ENCODE results near the gene AP1S3.

DNA sequence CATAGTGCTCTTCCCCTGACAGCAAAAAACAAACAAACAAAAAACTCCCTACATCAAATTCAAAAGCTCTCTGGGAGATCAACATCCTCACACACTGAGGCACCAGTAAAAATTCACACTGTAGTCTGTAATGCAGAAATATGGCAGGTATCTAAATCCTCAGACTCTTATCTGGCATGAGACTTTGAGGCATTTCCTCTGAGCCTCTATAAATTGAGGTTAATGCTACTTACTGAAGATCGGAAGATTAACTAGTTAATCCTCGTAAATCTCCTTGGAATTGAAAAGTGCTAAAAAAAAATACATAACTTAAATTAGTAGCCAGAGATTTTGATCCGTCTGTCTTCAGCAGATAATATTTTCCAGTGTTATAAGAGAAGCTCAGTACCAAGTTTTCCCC lies 65.0 kb downstream of the AP1S3 start:
- TF ChIP-seq PBX3 (IDR thresholded peaks at IDR 0.05) (no peak), ESRRA (IDR thresholded peaks at IDR 0.05; ENCODE audit: borderline replicate concordance, low read length) (no peak), CTCF (IDR thresholded peaks at IDR 0.05) (no peak), EP300 (IDR thresholded peaks at IDR 0.05) (no peak), SMC3 (IDR thresholded peaks at IDR 0.05) (no peak), KDM1A (IDR thresholded peaks at IDR 0.05; ENCODE audit: low read depth) (no peak), BHLHE40 (IDR thresholded peaks at IDR 0.05; ENCODE audit: low read depth, low read length) (no peak), JUNB (IDR thresholded peaks at IDR 0.05) (no peak), RNF2 (IDR thresholded peaks at IDR 0.05; ENCODE audit: borderline replicate concordance, low read depth) (no peak), SREBF2 (IDR thresholded peaks at IDR 0.05) (no peak), POLR2AphosphoS2 (conservative IDR thresholded peaks at IDR 0.05; ENCODE audit: low read length) (no peak), ZFP36 (IDR thresholded peaks at IDR 0.05; ENCODE audit: borderline replicate concordance, partially characterized antibody) (no peak), MAX (IDR thresholded peaks at IDR 0.05) (no peak)
- TF ChIP-seq, protein P1, sequence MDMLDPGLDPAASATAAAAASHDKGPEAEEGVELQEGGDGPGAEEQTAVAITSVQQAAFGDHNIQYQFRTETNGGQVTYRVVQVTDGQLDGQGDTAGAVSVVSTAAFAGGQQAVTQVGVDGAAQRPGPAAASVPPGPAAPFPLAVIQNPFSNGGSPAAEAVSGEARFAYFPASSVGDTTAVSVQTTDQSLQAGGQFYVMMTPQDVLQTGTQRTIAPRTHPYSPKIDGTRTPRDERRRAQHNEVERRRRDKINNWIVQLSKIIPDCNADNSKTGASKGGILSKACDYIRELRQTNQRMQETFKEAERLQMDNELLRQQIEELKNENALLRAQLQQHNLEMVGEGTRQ (IDR thresholded peaks at IDR 0.05): no peak
